SH-SY5Y (cell line): ENCODE results near the gene PCDH7.

Experiments used
- GATA2 ChIP-seq: IDR thresholded peaks from 2 replicates; pipeline ENCODE4 v1.6.1; 2011; ENCODE audit warnings: mild to moderate bottlenecking, low read depth, low read length
- GATA3 ChIP-seq: IDR thresholded peaks from 2 replicates; pipeline ENCODE4 v1.6.1; 2011; ENCODE audit warnings: low read depth, mild to moderate bottlenecking, low read length, moderate library complexity

The PCDH7 gene

DNA sequence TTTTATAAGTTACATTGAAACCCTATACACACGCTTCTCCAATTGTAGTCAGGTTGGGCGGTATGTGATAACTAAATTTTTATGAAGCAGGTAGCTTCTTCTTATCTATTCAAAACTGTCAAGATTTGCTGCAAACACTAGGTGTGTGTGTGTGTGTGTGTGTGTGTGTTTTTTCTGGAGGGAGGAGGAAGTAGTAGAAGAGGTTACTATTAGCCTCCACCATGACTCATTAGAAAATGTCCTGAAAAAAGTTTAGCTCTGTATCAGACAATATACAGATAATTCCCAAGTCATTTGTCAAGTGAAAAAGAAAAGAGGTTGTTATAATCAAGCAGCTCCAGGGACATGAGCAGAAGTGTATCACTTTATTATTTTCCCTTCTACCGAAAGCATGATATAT lies 33.9 kb downstream of the PCDH7 start:
- TF ChIP-seq GATA3 (no peak), GATA2 (no peak)

DNA sequence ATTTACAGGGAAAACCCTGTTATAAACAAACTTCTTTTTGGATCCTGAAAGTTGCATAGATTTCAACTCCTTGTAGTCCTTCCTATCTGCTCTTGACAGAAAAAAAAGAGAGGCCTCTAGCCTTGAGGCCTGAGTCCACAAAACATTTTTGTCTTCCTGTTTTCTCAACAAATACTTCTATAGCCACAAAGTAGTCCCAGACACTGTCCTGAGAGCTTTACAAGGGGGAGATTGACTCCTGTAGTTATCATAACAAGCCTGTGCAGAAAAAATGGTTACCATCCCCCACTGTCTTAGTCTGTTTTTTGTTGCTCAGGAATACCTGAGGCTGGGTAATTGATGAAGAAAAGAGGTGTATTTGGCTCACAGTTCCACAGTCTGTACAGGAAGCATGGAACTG lies 35.2 kb downstream of the PCDH7 start:
- TF ChIP-seq GATA3 = no peak
- TF ChIP-seq GATA2 = no peak

GRCh38 chr4:30756553-30756952 lies 36.4 kb downstream of the PCDH7 start:
- TF ChIP-seq GATA3 = no peak
- no peak for TF ChIP-seq GATA2

DNA sequence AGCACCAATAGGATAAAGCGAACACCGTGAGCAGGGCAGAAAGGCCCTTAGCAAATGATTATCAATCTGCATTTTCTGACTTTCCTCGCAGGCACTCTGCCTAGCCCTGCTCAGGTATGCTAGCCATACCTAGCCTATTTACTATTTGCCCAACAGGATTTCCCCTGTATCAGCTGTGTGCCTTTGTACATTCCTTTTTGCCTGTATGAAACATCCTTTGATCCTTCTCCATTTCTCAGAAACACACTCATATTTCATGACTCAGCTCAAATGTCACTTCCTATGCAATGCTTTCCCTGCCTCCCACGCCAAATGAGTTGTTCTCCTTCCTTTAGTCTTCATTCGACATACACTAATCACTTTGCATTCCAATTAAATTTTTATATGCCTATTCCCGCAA lies 37.2 kb downstream of the PCDH7 start:
- no peak for TF ChIP-seq GATA3
- TF ChIP-seq GATA2 = no peak

- TF ChIP-seq GATA2 (no peak), GATA3 (no peak)
These were observed 40.4 kb downstream of the PCDH7 start for GRCh38 chr4:30760551-30760950.

DNA sequence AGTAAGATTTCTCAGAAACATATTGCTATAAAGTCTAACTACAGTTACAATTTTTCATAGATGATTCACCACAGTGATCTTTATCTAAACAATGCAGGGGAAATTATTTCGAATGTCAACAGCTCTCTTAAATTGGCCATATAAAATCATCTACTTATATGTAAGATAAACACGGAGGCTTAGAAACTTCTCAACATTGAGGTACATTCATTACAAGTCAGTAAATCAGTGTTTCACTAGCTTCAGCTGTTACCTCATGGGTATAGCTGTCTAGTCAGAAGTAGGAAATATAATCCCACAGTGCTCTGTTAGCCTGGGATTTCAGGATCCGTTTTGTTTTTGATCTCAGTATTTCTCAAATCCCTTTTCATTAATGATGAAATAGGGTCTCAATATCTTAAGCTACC lies 43.2 kb downstream of the PCDH7 start:
- TF ChIP-seq GATA2 = no peak
- no peak for TF ChIP-seq GATA3

GRCh38 chr4:30765022-30765421 lies 44.9 kb downstream of the PCDH7 start:
- TF ChIP-seq GATA3 = no peak
- TF ChIP-seq GATA2 = no peak

- TF ChIP-seq GATA3 (no peak), GATA2 (no peak)
These were observed 47.1 kb downstream of the PCDH7 start for GRCh38 chr4:30767147-30767845.

DNA sequence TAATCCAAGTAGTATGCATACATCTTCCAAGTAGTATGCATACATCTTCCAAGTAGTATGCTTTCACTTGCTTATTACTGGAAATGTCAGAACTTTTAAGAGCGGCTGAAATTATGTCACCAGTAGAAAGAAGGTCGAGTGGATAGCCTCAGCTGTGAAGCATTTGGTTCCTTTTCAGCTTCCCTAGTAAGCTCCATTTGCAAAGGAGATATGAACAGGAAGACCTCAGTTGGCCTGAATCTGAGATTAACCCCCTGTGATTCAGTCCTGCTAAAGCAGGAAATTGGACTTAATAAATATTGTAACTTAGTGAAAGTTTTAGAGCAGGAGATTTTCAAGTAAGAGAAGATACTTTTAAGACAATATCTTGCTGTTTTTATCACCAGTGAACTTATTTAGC lies 48.1 kb downstream of the PCDH7 start:
- TF ChIP-seq GATA2 (no peak), GATA3 (no peak)

GRCh38 chr4:30769093-30769492 lies 48.9 kb downstream of the PCDH7 start:
- TF ChIP-seq GATA2 (no peak), GATA3 (no peak)

- TF ChIP-seq GATA3 = no peak
- TF ChIP-seq GATA2 = no peak
These were observed 49.9 kb downstream of the PCDH7 start for GRCh38 chr4:30770049-30770549.

GRCh38 chr4:30770812-30771211 lies 50.6 kb downstream of the PCDH7 start:
- TF ChIP-seq GATA3 (no peak), GATA2 (no peak)

DNA sequence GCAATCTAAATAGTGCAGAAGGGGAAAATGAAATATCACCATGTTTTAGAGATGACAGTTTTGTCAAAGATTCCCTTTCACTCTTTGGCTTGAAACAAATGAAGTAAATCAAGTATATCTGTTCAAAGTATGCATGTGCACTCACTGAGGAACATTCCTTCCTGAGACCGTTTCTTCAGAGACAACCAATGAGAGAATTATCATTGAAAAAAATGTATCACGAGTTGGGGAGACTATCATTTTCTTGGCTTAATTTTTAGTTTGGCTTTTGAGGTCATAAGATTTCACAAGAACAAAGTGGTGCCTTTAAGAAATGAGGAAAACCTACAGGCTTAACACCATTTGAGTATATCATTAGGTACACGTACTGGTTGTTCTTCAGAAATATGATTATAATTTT lies 56.3 kb downstream of the PCDH7 start:
- TF ChIP-seq GATA2 = no peak
- TF ChIP-seq GATA3 = no peak

GRCh38 chr4:30776921-30777415 lies 56.8 kb downstream of the PCDH7 start:
- no peak for TF ChIP-seq GATA3
- TF ChIP-seq GATA2 = no peak
